HepG2 (cell line): ENCODE measurements around the gene CDK18. TPM values are rescaled to one million over a fixed set of nuclear protein-coding genes. Genes with fewer than 3 reads are reported as not detected.

ENCODE experiments used
- ATAC-seq: fragments of 200-7000 bp; cut with Tn5 transposase; 3 replicates; pipeline ENCODE4 v1.9.1; 2020; ENCODE audit warnings: mild to moderate bottlenecking, moderate library complexity
- BruUV-seq: library from RNA; stranded (reverse); fragments of 400-500 nt; replicated peaks from 2 replicates; lab custom pipeline; 2021; lab: Mats Ljungman, UMichigan
- CTCF ChIA-PET: fragments of 300-600 bp; formaldehyde crosslinking; extraction: SDS; loops from one replicate; lab custom pipeline; 2021; ENCODE audit warnings: low total read pairs, inconsistent platforms, low intra/inter-chr PET ratio; lab: Yijun Ruan, JAX
- POLR2A ChIA-PET: fragments of 350-600 bp; sonication (Branson Sonifier 250); formaldehyde crosslinking; loops from one replicate; lab custom pipeline; 2020; ENCODE audit warnings: antibody characterized with exemption, inconsistent platforms; lab: Yijun Ruan, JAX
- DNase-seq: peaks from one replicate; pipeline ENCODE4 v3.0.0-alpha.2; 2015; ENCODE audit warnings: low spot score
- FAIRE-seq: peaks from 3 replicates; lab custom pipeline; 2011; peaks lifted over from hg19 to GRCh38; lab: Jason Lieb, UNC
- H2AFZ ChIP-seq: one replicate; pipeline ENCODE4 v1.6.1; 2011; ENCODE audit warnings: low read length, inconsistent platforms
- H3K27ac ChIP-seq: fragments of 300-600 bp; 3 replicates; pipeline ENCODE4 v1.8.0; 2011; ENCODE audit warnings: mixed run types, mild to moderate bottlenecking, mixed read lengths, low read length, inconsistent platforms; ENCODE audit not compliant: insufficient read depth; ENCODE audit errors: extremely low read length
- H3K27me3 ChIP-seq, 2 experiments: fragments of 200-600 bp in 1 of 2; 2 replicates in 1 of 2; 3 replicates in 1 of 2; pipeline versions ENCODE4 v1.6.0 to v1.8.0; 2011; ENCODE audit warnings: low read length in 2 of 2, mild to moderate bottlenecking in 2 of 2, moderate library complexity in 2 of 2, inconsistent platforms in 1 of 2; ENCODE audit not compliant: insufficient read depth in 2 of 2, control insufficient read depth in 1 of 2
- H3K36me3 ChIP-seq, 2 experiments: fragments of 200-600 bp in 1 of 2; replicated peaks in 1 of 2; 2 replicates in 1 of 2; 3 replicates in 1 of 2; pipeline versions ENCODE4 v1.5.1 to v1.8.0; 2011; ENCODE audit warnings: low read length in 2 of 2, inconsistent platforms in 1 of 2; ENCODE audit not compliant: insufficient read depth in 2 of 2, control insufficient read depth in 1 of 2
- H3K4me1 ChIP-seq: 2 replicates; pipeline ENCODE4 v1.5.1; 2012; ENCODE audit warnings: low read length, inconsistent platforms; ENCODE audit not compliant: insufficient read depth
- H3K4me2 ChIP-seq: 2 replicates; pipeline ENCODE4 v1.6.0; 2011; ENCODE audit warnings: low read depth, low read length, inconsistent platforms
- H3K4me3 ChIP-seq, 3 experiments: fragments of 200-600 bp in 1 of 3; sonication (generic), shearing (Covaris generic) in 1 of 3; replicated peaks in 1 of 3; 2 replicates each; pipeline ENCODE4 v1.5.1; 2011 to 2016; ENCODE audit warnings: low read length in 3 of 3, inconsistent platforms in 2 of 3, low read depth in 2 of 3, mild to moderate bottlenecking in 2 of 3, control low read depth in 1 of 3, mixed read lengths in 1 of 3; ENCODE audit not compliant: insufficient read depth in 1 of 3
- H3K79me2 ChIP-seq: one replicate; pipeline ENCODE4 v1.6.1; 2011; ENCODE audit warnings: low read length, inconsistent platforms; ENCODE audit not compliant: insufficient read depth
- H3K9ac ChIP-seq: 2 replicates; pipeline ENCODE4 v1.6.0; 2011; ENCODE audit warnings: mild to moderate bottlenecking, low read depth, low read length, inconsistent platforms; ENCODE audit not compliant: insufficient read depth
- H3K9me3 ChIP-seq: 2 replicates; pipeline ENCODE4 v1.5.1; 2012; ENCODE audit warnings: mild to moderate bottlenecking, low read length
- H4K20me1 ChIP-seq: 2 replicates; pipeline ENCODE4 v1.6.0; 2011; ENCODE audit warnings: inconsistent platforms, mild to moderate bottlenecking, low read length, moderate library complexity; ENCODE audit not compliant: insufficient read depth
- CEBPZ ChIP-seq: IDR thresholded peaks from 2 replicates; pipeline ENCODE4 v1.6.1; 2012; ENCODE audit warnings: low read length, improper control_type of control experiment
- PHF21A ChIP-seq: sonication (generic); formaldehyde crosslinking; IDR thresholded peaks from 2 replicates; pipeline ENCODE4 v1.5.0; 2020; ENCODE audit warnings: mild to moderate bottlenecking, missing genetic modification reagents
- TOE1 ChIP-seq: sonication (generic); formaldehyde crosslinking; IDR thresholded peaks from 2 replicates; pipeline ENCODE4 v1.4.0; 2020; ENCODE audit warnings: mild to moderate bottlenecking, missing genetic modification reagents
- ZNF441 ChIP-seq: sonication (generic); formaldehyde crosslinking; IDR thresholded peaks from 2 replicates; pipeline ENCODE4 v1.7.0; 2021; ENCODE audit warnings: missing genetic modification reagents, borderline replicate concordance
- ZNF501 ChIP-seq: sonication (generic); formaldehyde crosslinking; IDR thresholded peaks from 2 replicates; pipeline ENCODE4 v1.5.1; 2020; ENCODE audit warnings: mild to moderate bottlenecking, moderate library complexity, missing genetic modification reagents
- ZNF530 ChIP-seq: sonication (generic); formaldehyde crosslinking; IDR thresholded peaks from 2 replicates; pipeline ENCODE4 v1.5.0; 2020; ENCODE audit warnings: low read depth, mild to moderate bottlenecking, missing genetic modification reagents
- ZNF564 ChIP-seq: sonication (generic); formaldehyde crosslinking; IDR thresholded peaks from 2 replicates; pipeline ENCODE4 v1.8.1; 2023; ENCODE audit warnings: mild to moderate bottlenecking, missing genetic modification reagents
- ZNF7 ChIP-seq: IDR thresholded peaks from 2 replicates; pipeline ENCODE4 v1.6.1; 2016; ENCODE audit warnings: missing biosample characterization, missing genetic modification reagents
- ZNF747 ChIP-seq: sonication (generic); formaldehyde crosslinking; IDR thresholded peaks from 2 replicates; pipeline ENCODE4 v1.8.1; 2023; ENCODE audit warnings: missing genetic modification reagents, mild to moderate bottlenecking, borderline replicate concordance
- ZNF775 ChIP-seq: sonication (generic); formaldehyde crosslinking; IDR thresholded peaks from 2 replicates; pipeline ENCODE4 v1.4.0; 2020; ENCODE audit warnings: missing genetic modification reagents, mild to moderate bottlenecking, moderate library complexity, borderline replicate concordance
- ZNF792 ChIP-seq: IDR thresholded peaks from 2 replicates; pipeline ENCODE4 v1.6.1; 2016
- WGBS: methylation state at CpG from one replicate; pipeline ENCODE4 v1.1.6; 2017; ENCODE audit warnings: low lambda C conversion rate; 5-methylcytosine and 5-hydroxymethylcytosine counted together
- in situ Hi-C: cut with HindIII; loops from 2 replicates; pipeline ENCODE4 v1.10.0; 2017; ENCODE audit warnings: low pct_unique_long_range_greater_than_20kb; ENCODE audit not compliant: extremely low pct_ligation_motif_present
- intact Hi-C: fragments of 100-400 bp; cut with micrococcal nuclease; formaldehyde crosslinking; loops from one replicate; pipeline ENCODE4 v1.10.0; 2022; ENCODE audit not compliant: unreplicated experiment
- polyA plus RNA-seq, 8 experiments: library from polyadenylated mRNA; depleted of rRNA in 3 of 8; stranded (reverse) in 7 of 8; unstranded in 1 of 8; fragments of >200 nt; fragmentation: Illumina TruSeq in 4 of 8; extraction: Trizol in 4 of 8; gene quantifications; 2 replicates each; pipeline versions ENCODE4 v1.2.1 to v1.2.3, GENCODE V29; 2011 to 2016; ENCODE audit warnings: low read depth in 4 of 8, missing spikeins in 1 of 8, mixed read lengths in 1 of 8; ENCODE audit not compliant: insufficient read depth in 1 of 8
- total RNA-seq, 5 experiments: library from RNA; depleted of rRNA; stranded (reverse); fragments of >200 nt; fragmentation: Illumina TruSeq; extraction: Trizol; gene quantifications; 2 replicates each; pipeline ENCODE4 v1.2.3, GENCODE V29; 2016; ENCODE audit warnings: low read depth in 1 of 5
- TF ChIP-seq, protein P1 (sequence below): sonication (generic); formaldehyde crosslinking; IDR thresholded peaks from 2 replicates; pipeline ENCODE4 v1.8.0; 2022; ENCODE audit warnings: mild to moderate bottlenecking, missing genetic modification reagents, moderate library complexity

CDK18 gene
- total and polyA plus RNA-seq, 2 of the 13 experiments (the other 11 are each of a cell fraction or from before 2014, with no cell fraction given) = 6.4 to 38.8 TPM

DNA sequence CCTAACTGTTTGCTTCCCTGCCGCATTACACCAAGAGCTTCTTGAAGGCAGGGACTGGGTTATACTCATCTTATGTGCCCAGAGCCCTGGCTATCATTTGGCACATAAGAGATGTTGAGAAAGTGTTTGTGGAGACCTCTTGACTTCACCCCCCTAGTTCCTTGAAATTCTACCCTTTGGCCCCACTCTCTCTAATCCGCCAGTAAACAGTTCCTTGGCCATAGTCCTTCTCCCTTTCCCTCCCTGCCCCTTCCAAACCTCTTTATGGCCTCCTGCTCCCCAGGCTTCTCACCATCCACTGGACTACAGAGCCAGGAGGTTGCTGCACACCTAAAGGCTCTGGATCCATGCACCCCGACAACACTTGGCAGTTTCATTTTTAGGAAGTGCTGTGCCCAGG lies 1.5 kb upstream of the CDK18 start:
- WGBS = 45% methylated on average over 3 of the region's 3 CpGs
- H3K9me3 ChIP-seq = no peaks in the 10 kb centered on the region
- 0 out of 2 replicates have a peak, but pooled peaks have one; percentile 15 for TF ChIP-seq PHF21A (CRISPR knock-in tag)
- TF ChIP-seq ZNF7 (CRISPR knock-in tag) = no peak
- H3K4me1 ChIP-seq = peaks cover 88% of the 10 kb centered on the region
- BruUV-seq = no TSS peak
- H2AFZ ChIP-seq = no peak overlapping the region
- no peaks in the 10 kb centered on the region for H4K20me1 ChIP-seq
- ATAC-seq (no peak), DNase-seq (no peak), FAIRE-seq (no peak)
- H3K27me3 ChIP-seq = no peaks in the 10 kb centered on the region; a peak in 2 of 5 replicates
- H3K4me2 ChIP-seq = peak overlapping the region; percentile 100
- intact Hi-C loops = no loop called here
- no peak overlapping the region for H3K4me3 ChIP-seq
- in situ Hi-C loops = no loop called here
- H3K79me2 ChIP-seq = peaks cover 15% of the 10 kb centered on the region
- H3K27ac ChIP-seq = no peak overlapping the region
- POLR2A ChIA-PET = interaction anchor here (2.1 kb wide), 1 partner anchor 9 kb away, joined by 5 read pairs; no protein-coding TSS in a partner anchor
- H3K9ac ChIP-seq = no peak overlapping the region
- CTCF ChIA-PET = no interaction called here
- H3K36me3 ChIP-seq = no peaks in the 10 kb centered on the region

DNA sequence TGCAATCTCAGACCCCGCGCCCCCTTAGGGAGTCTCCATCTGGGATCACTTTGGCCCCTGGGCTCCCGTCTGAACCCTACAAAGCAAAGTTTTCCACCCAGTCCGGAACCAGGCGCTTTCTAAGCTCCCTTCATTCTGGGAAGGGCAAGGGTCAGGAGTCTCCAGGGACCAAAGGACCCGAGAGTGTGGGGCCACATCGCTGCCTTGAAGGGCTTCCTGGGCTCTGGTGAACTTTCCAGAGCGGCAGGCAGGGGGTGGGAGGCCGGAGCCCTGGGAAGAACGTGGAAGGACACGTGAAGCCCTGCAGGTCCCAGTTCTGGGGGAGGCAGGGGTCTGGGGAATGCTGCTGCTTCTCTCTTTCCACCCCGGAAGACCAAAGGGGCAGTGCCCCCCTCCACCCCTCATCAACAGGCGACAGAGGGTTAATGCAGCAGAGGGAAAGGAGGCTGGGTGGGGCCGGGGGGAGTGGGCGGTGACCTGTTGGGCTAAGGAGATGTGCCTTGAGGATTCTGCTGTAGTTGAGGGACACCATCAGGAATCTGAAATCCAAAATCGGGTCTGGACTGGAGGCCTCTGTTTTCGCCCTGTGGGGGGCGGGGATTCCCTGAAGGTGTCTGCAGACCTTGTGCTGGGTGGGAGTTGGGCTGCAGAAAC lies 734 bp downstream of the CDK18 start:
- DNase-seq = no peak
- intact Hi-C loops = no loop called here
- TF ChIP-seq, protein P1, sequence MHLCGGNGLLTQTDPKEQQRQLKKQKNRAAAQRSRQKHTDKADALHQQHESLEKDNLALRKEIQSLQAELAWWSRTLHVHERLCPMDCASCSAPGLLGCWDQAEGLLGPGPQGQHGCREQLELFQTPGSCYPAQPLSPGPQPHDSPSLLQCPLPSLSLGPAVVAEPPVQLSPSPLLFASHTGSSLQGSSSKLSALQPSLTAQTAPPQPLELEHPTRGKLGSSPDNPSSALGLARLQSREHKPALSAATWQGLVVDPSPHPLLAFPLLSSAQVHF (CRISPR knock-in tag) = 0 out of 2 replicates have a peak, but pooled peaks have one; percentile 53
- no peak for TF ChIP-seq CEBPZ
- TF ChIP-seq ZNF530 (CRISPR knock-in tag) = no peak
- 0 out of 2 replicates have a peak, but pooled peaks have one; percentile 14 for TF ChIP-seq ZNF775 (CRISPR knock-in tag)
- TF ChIP-seq ZNF564 (CRISPR knock-in tag) = 0 out of 2 replicates have a peak, but pooled peaks have one; percentile 47
- TF ChIP-seq ZNF747 (CRISPR knock-in tag) = peak; percentile 48; the same call in 1 of the 2 replicates
- TF ChIP-seq ZNF792 = 0 out of 2 replicates have a peak, but pooled peaks have one; percentile 21
- no peak for TF ChIP-seq TOE1 (CRISPR knock-in tag)
- TF ChIP-seq ZNF501 (CRISPR knock-in tag) = peak; percentile 36; the same call in 1 of the 2 replicates
- TF ChIP-seq ZNF441 = 0 out of 2 replicates have a peak, but pooled peaks have one; percentile 52

More for the DNA sequence above, 734 bp downstream of the CDK18 start:
- in situ Hi-C loops = no loop called here
- no TSS peak for BruUV-seq
- peak; percentile 18 for ATAC-seq
- Histone ChIP-seq H3K9me3 (no peaks in the 10 kb centered on the region), H3K9ac (peak overlapping the region; percentile 75), H3K4me2 (peak overlapping the region; percentile 100), H2AFZ (no peak overlapping the region), H4K20me1 (no peaks in the 10 kb centered on the region), H3K4me1 (peaks cover 77% of the 10 kb centered on the region), H3K27ac (peak overlapping the region; percentile 76), H3K4me3 (peak overlapping the region; percentile 69 to 83 (median 71)), H3K79me2 (peaks cover 15% of the 10 kb centered on the region), H3K36me3 (peaks cover 0 to under 1% of the 10 kb centered on the region in 2 experiments; a peak in 1 of 5 replicates), H3K27me3 (no peaks in the 10 kb centered on the region; a peak in 1 of 5 replicates)
- 4% methylated on average over 16 of the region's 18 CpGs for WGBS
- ChIA-PET POLR2A (interaction anchor here (1.0 to 2.2 kb wide), 3 partner anchors 10 to 20 kb away, joined by 3 to 12 read pairs (median 4); no protein-coding TSS in a partner anchor), CTCF (interaction anchor here (1.1 kb wide), 1 partner anchor 19 kb away, joined by 4 read pairs; no protein-coding TSS in a partner anchor)
- FAIRE-seq = no peak
